Prostate gland (tissue), 2 donors: ENCODE measurements around the gene ZNF197.

ENCODE experiments used
- CTCF ChIP-seq, 4 experiments: fragments of 200-600 bp in 2 of 4; fragments of 450-650 bp in 2 of 4; sonication (generic) in 2 of 4; IDR thresholded peaks; 1 replicate in 3 of 4; 2 replicates in 1 of 4; pipeline ENCODE4 v1.5.1; 2016 to 2019; ENCODE audit warnings: antibody characterized with exemption in 4 of 4, mild to moderate bottlenecking in 2 of 4, moderate library complexity in 2 of 4
- POLR2A ChIP-seq: fragments of 450-650 bp; IDR thresholded peaks from one replicate; pipeline ENCODE4 v1.6.1; 2016; ENCODE audit warnings: antibody characterized with exemption, mild to moderate bottlenecking

GRCh38 chr3:44659434-44659833, 34.6 kb downstream of the ZNF197 start:
- no peak for TF ChIP-seq CTCF (IDR thresholded peaks at IDR 0.05)
- TF ChIP-seq POLR2A, result no peak
